HuH-7.5 (cell line): ENCODE measurements around the gene HCLS1.
"Not testable (repeated sequence)": the region's sequence is repeated elsewhere in the genome, so short reads cannot be mapped to it uniquely, and the experiment has no call there.

ENCODE experiments used
- DNase-seq: peaks from one replicate; pipeline ENCODE4 v3.0.0; 2011; ENCODE audit warnings: low spot score

The HCLS1 gene

DNA sequence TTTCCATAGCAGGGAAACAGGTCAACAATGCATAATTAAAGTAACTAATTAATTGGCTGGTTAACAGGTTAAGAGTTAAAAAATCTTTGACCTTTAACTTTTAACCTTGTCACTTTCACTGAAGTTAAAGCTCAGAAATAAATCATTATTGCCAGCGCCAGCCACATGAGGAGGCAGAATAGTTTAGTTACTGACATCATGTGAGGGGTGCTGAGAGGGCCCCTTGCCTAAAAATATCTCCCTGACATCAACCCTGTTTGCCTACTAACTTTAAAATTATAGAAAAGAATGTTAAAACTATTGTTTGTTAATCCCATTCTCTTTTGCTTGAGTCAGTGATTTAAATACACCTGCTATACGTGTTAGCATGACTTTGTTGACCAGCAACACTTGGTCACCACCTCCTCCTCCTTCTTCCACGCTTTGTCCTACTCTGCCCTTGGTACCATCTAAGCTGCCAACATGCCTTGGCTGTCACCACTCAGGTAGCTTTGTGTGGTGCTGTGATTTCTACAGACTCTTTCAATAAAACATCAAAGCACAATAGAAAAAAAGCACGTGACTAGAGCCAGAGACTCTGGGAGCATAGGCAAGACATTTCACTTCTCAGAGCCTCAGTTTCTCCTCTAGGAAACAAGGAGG, 64.8 kb downstream of the HCLS1 start:
- no peak for DNase-seq

DNA sequence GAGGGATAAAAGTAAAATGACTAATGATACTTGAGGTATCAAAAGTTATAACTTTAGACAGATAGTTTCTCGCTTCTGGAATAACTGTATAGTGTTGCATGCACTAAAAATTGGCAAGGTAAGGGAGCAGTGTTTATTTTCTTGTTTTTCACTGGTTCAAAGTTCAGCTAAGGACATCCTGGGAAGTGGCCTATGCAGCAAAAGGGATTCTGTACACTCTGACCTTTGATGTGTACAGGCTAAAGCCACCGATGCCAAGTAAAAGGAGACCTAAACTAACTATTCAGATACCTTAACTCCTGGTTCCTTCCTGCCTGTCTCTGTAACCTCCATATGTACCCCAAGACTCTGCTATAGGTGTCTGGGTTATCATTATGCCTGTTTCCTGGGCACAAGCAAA, 65.9 kb downstream of the HCLS1 start:
- no peak for DNase-seq

DNA sequence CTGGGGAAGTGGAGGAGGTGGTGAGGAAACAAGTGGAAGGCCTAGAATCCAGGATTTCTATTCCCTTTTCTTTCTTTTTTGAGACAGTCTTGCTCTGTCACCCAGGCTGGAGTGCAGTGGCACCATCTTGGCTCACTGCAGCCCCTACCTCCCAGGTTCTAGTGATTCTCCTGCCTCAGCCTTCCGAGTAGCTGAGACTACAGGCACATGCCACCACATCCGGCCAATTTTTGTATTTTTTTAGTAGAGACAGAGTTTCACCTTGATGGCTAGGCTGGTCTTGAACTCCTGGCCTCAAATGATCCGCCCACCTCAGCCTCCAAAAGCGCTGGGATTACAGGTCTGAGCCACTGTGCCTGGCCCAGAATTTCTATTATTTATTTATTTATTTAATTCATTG, 66.9 kb downstream of the HCLS1 start:
- DNase-seq: not testable (repeated sequence)

DNA sequence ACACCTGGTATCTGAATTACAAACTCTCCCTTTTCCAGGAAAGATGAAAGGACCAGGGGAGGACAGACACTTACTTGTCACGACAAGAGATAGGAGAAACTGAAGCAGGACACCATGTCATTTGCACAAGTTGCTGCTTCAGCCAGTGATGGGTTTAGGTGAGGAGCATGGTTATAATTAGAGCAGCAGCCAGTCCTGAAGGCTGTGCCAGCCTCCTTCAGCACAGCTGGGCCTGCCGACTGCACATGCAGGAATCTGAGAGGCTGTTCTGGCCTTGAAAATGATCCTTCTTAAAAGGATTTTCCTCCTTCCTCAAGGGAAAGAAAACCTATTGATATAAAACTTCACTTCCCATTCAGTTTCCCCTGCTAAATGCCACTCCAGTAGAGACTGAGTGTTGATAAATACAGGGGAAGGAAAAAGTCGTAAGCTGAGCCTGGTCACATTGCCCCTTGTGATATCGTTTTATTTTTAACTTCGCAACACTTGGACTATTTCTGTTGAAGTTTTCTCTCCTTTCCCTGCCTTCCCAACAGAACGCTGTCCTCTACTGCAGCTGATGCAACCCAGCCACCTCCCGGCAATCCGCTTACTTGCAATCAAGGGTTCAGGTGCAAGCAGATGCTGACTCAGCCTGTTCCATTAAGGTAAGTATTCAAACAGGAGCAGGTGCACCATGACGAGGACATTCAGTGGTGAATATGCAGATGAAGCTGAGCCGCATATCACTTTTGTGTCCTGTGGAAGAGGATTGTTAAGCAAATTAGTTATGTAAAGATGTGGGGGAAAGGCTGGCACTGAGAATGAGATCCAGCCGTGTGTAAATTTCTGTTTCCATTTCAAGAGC, 67.6 kb downstream of the HCLS1 start, which contains the start of gene FBXO40:
FBXO40 (plus strand) TSS at position 524 of the 847 bp plus-strand sequence. CDS start 27,197 bp downstream, outside the sequence.
- no peak for DNase-seq

DNA sequence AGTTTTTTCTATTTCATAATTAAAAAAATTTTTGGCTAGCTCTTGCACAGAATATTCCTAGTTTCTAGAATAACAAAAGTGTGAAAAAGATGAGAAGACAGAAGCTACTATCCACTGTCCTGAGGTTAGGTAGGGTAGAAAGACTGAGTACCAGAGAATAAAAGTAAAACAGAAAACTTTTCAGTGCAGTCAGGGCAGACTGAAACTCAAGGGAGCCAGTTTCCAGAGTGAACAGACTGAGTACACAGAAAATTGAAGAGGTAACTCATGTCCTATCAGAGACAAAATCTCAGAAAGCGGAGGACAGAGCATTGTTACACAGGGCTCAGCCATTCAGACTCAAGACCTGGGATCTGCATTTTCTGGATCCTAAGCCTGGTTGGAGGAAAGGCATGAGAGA, 76.3 kb downstream of the HCLS1 start:
- DNase-seq: no peak

DNA sequence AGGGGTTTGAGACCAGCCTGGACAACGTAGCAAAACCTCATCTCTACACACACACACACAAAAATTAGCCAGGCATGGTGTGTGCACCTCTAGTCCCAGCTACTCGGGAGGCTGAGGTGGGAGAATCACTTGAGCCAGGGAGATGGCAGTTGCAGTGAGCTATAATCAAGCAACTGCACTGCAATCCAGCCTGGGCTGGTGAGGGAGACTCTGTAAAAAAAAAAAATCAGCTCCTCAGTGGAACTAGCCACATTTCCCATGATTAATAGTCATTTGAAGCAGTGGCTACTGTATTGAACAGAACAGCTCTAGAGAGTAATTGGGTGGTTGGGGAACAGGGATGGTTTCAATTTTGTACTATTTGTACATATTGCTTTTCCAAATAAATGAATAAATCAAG, 79.0 kb downstream of the HCLS1 start:
- DNase-seq: no peak
